Bone marrow (tissue), 2 donors: ENCODE data around the gene TNFSF13B.
"Not testable (repeated sequence)": the region's sequence is repeated elsewhere in the genome, so short reads cannot be mapped to it uniquely, and the experiment has no call there.

ENCODE experiments used
- DNase-seq, 2 donors: peaks; one replicate each; lab custom pipeline; 2025; lab: John Stamatoyannopoulos, UW

The TNFSF13B gene, protein sequence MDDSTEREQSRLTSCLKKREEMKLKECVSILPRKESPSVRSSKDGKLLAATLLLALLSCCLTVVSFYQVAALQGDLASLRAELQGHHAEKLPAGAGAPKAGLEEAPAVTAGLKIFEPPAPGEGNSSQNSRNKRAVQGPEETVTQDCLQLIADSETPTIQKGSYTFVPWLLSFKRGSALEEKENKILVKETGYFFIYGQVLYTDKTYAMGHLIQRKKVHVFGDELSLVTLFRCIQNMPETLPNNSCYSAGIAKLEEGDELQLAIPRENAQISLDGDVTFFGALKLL

DNA sequence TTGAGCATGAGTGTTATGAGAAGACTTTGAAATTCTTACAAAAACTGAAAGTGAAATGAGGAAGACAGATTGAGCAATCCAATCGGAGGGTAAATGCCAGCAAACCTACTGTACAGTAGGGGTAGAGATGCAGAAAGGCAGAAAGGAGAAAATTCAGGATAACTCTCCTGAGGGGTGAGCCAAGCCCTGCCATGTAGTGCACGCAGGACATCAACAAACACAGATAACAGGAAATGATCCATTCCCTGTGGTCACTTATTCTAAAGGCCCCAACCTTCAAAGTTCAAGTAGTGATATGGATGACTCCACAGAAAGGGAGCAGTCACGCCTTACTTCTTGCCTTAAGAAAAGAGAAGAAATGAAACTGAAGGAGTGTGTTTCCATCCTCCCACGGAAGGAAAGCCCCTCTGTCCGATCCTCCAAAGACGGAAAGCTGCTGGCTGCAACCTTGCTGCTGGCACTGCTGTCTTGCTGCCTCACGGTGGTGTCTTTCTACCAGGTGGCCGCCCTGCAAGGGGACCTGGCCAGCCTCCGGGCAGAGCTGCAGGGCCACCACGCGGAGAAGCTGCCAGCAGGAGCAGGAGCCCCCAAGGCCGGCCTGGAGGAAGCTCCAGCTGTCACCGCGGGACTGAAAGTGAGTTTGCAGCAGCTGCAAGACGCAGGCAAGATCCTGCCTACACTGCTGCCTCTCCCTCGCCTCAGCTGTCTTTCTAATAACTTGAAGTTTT is at the start of gene TNFSF13B:
TNFSF13B (plus strand) TSS at position 118 of the 728 bp plus-strand sequence; CDS start at position 296, 178 bp downstream.
- DNase-seq, result peak; percentile 51 to 61

DNA sequence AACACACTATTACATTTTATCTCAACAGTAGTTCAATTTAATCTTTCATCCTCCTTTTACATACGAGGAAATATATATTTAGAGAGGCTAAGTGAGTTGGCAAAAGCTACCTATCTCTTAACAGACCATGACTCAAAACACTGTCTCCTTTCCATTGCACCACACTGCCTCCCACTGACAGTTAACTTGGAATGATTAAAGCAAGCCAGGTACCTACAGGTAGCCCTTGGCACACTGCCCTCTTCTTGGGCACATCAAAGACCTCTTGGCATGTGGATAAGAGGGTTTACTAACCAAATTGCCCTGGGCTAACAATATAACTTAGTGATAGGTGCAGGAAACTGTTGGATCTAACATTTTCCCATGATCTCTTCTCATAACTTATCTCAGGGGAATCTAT is 49.5 kb upstream of the TNFSF13B start:
- no peak for DNase-seq

DNA sequence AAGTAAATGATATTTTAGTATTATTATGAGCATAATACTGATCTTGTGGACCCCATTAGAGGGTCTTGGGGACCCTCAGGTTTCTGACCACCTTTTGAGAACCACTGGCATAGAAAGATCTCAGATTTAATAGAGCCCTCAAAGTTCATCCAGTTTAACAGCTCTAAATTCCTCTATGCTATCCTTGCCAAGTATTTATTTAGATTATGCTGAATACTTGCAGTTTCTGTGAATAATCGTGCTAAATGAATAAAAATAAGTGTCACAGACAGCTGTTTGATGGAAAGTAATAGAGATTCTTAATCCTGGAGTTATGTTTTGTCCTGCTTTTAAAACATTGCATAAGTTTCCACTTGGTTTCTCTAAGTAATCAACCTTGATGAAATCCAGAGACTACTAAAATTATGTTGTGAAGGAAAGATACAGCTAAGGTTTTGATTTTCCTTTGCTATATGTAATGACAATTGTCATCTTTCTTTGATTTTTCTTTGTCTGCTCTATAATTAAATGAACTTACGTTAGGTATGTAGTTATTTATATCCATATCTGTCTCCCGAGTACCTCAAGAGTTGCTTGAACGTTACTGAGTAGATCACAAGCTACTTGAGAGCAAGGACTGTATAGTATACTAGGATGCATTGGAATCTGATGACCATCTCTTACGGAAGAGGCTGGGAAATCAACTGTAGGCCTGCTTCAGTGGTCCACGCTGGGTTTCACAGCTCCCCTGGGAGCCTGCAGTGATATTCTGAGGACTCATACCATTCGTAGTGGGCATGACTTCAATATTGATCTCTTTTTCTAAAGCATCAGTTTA is 45.6 kb upstream of the TNFSF13B start:
- DNase-seq, result no peak

- DNase-seq, result no peak
These were observed 44.1 kb upstream of the TNFSF13B start for GRCh38 chr13:108225440-108225839.

DNA sequence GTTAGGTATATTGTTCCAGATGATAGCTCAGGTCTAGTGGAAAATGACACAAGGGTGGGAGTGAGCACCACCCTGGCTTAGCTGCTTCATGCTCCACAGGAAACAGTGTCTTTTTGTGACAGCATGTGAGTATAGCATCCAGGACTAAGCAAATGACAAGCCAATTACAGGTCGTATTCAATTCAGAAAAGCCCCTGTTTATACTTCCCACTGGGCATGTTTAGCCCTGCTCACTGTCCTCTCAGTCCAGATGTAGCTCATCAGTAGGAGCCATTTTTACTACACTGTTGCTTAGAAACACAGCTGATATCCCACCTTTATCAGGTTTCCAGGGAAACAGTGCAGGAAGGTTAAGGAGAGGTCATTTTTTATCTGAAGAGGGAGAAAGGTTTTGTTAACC is 43.3 kb upstream of the TNFSF13B start:
- DNase-seq, result no peak

- peak in 1 of 2 donors; percentile 6 for DNase-seq
These were observed 41.8 kb upstream of the TNFSF13B start for GRCh38 chr13:108227651-108228272.

GRCh38 chr13:108230377-108230776 is 39.1 kb upstream of the TNFSF13B start:
- DNase-seq, result no peak

- DNase-seq, result no peak
These were observed 20.4 kb upstream of the TNFSF13B start for GRCh38 chr13:108249150-108249549.

DNA sequence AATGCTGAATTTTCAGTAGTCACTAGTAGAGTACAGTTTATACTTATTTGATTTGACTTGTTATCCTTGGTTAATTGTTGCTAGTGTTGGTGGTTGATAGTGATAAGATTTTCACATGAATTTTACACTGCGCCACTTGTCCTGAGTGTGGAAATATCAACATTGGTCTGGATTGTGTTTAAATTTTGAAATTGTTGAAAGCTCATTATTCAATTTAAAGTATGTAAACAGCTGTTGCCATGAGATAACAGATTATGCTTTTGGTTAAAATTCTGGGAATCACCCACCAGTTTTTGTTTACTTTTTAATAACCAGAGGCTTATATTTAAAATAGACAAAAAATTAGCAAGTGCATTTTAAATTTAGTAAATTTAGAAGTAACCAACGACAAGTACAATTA is 12.3 kb upstream of the TNFSF13B start:
- DNase-seq, result no peak

GRCh38 chr13:108263621-108264355 is 5.7 kb upstream of the TNFSF13B start:
- no peak for DNase-seq

- peak in 1 of 2 donors; percentile 81 for DNase-seq
These were observed 3.1 kb upstream of the TNFSF13B start for GRCh38 chr13:108266321-108266990.

DNA sequence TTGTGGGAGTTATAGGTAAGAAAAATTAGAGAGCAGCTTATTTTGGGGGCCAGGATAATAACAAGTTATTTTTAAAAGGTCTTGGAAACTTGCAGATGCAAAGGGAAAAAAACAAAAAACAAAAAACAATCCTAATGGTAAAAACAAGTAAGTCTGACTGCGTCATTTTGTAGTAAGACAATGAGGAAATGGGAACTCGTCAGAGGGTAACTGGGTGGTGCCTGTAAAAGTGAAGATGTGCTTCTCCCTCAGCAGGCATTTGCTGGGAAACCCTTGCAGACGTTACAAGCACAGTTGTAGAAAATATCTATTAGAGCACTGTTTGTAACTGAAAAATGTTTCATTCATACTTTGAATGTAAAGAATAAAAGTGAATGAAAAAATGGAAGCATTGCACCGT is 2.2 kb upstream of the TNFSF13B start:
- peak in 1 of 2 donors; percentile 8 for DNase-seq

GRCh38 chr13:108267855-108268254 is 1.7 kb upstream of the TNFSF13B start:
- not testable (repeated sequence) for DNase-seq

DNA sequence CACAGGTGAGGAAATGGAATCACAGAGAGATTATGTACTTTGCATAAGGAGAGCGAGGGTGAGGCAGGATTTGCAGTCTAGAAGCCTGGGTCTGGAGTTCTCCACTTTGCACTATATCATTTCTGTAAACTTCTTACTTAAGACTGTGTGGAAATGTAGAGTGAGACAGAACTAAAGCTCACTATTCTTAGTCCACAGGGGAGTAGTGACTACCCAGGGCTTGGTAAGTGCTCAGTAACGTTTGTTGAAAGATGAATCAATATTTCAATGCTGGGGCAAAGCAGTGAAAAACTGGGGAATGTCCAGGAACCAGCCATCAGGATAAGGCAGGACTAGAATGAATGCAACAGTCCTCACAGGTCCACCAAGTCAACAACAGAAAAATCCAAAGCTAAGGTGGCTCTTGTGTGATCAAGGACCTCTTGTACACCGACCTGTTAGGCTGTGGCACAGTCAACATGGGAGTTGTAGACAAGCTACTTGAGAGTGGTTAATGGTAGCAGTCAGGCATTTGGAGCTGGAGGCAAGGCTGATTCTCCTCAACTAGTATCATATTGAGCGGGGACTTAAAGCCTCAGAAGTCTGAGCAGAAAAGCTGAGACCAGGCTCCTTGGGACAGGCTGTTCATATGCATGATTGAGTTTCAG is 929 bp upstream of the TNFSF13B start:
- no peak for DNase-seq

- no peak for DNase-seq
These were observed 924 bp downstream of the TNFSF13B start for GRCh38 chr13:108270442-108270841.

DNA sequence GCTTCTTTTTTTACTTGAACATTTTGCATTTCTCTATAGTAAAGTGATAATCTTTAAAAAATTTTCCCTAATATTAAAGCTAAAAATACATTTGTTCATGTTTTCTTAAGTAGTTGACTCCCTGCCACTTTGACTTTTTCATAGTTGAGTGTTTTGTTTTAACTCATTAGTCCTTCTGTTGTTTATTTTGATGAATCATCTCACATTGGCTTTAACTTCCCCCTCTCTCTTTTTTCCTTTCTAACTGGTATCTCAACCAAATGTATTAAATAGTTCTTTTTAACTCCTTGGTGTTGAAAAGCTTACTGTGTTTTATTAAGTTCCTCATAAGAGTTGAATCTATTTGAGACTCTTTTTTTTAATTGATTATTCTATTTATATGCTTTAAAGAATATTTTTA is 2.8 kb downstream of the TNFSF13B start:
- peak in 1 of 2 donors; percentile 60 for DNase-seq

- no peak for DNase-seq
These were observed 4.1 kb downstream of the TNFSF13B start for GRCh38 chr13:108273429-108274118.

DNA sequence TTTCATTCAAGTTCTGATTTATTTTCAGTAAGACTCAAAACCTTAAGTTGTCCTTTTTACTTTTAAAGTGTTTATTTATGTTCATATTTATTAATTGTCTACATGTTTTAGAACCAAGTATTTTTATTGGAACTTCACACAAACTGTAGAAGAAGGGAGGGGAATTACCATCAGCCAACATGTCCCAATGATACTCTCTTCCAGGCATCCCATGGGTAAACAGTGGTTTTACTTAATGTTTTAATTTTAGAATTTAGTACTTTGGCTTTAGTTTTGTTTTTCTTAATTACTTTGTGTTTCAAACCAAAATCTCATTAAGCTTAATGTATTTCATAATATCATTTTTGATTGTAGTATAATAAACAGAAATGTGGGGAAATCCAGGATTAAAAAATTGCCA is 5.2 kb downstream of the TNFSF13B start:
- DNase-seq, result no peak

GRCh38 chr13:108276060-108276459 is 6.5 kb downstream of the TNFSF13B start:
- no peak for DNase-seq

- no peak for DNase-seq
These were observed 8.9 kb downstream of the TNFSF13B start for GRCh38 chr13:108278466-108278865.
